Measurements from ENCODE around the gene PCP4.

GRCh38 chr21:39825250-39825649, 42.0 kb upstream of the PCP4 start:
- TF ChIP-seq CTCF (conservative IDR thresholded peaks at IDR 0.05; ENCODE audit: low read length) (no peak), EZH2phosphoT487 (IDR thresholded peaks at IDR 0.05; ENCODE audit: borderline replicate concordance) (no peak)

All from Loucy (cell line).